ENCODE measurements around the gene CLOCK. TPM values are rescaled to one million over a fixed set of nuclear protein-coding genes. Genes with fewer than 3 reads are reported as not detected.

CLOCK gene
- total RNA-seq, 1 donor from 2014 or later, result 29.6 TPM

GRCh38 chr4:55386073-55386472, 160.6 kb downstream of the CLOCK start:
- no peak for DNase-seq (ENCODE audit: low spot score)
- no peak overlapping the region for H3K4me3 Mint-ChIP-seq (ENCODE audit: unreplicated experiment)
- peaks cover 6% of the 10 kb centered on the region for H3K27me3 Mint-ChIP-seq (ENCODE audit: unreplicated experiment)
- H3K4me1 Mint-ChIP-seq (ENCODE audit: unreplicated experiment), result peaks cover 39% of the 10 kb centered on the region
- H3K27ac Mint-ChIP-seq (ENCODE audit: unreplicated experiment), result peak overlapping the region; percentile 88
- TF ChIP-seq, protein P1, sequence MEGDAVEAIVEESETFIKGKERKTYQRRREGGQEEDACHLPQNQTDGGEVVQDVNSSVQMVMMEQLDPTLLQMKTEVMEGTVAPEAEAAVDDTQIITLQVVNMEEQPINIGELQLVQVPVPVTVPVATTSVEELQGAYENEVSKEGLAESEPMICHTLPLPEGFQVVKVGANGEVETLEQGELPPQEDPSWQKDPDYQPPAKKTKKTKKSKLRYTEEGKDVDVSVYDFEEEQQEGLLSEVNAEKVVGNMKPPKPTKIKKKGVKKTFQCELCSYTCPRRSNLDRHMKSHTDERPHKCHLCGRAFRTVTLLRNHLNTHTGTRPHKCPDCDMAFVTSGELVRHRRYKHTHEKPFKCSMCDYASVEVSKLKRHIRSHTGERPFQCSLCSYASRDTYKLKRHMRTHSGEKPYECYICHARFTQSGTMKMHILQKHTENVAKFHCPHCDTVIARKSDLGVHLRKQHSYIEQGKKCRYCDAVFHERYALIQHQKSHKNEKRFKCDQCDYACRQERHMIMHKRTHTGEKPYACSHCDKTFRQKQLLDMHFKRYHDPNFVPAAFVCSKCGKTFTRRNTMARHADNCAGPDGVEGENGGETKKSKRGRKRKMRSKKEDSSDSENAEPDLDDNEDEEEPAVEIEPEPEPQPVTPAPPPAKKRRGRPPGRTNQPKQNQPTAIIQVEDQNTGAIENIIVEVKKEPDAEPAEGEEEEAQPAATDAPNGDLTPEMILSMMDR (IDR thresholded peaks at IDR 0.05; ENCODE audit: unreplicated experiment), result no peak
- H3K36me3 Mint-ChIP-seq (ENCODE audit: low read depth, unreplicated experiment), result no peaks in the 10 kb centered on the region
- no peaks in the 10 kb centered on the region for H3K9me3 Mint-ChIP-seq (ENCODE audit: unreplicated experiment)

DNA sequence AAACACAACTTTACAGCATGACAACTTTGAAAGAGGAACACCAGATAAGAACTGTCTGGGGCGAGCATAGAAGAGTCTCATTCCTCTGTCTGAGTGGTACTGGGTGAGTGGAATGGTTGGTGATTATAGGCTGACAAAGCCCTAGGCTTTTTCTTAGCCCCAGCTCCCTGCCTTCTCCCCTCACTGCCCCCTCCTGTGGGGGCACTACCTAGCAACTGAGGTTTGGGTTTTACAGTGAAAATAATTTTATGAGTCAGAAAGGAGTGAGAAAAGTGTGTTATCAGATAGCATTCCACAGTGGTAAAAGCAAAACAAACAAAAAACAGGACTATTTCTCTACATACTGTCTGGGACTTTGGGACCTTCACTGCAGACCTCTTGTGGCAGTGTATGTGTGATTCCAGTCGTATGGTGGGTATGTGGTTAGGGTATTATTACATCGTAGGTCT, 161.5 kb downstream of the CLOCK start:
- no peaks in the 10 kb centered on the region for H3K9me3 Mint-ChIP-seq (ENCODE audit: unreplicated experiment)
- no peaks in the 10 kb centered on the region for H3K36me3 Mint-ChIP-seq (ENCODE audit: low read depth, unreplicated experiment)
- TF ChIP-seq, protein P1 (IDR thresholded peaks at IDR 0.05; ENCODE audit: unreplicated experiment), result no peak
- DNase-seq (ENCODE audit: low spot score), result no peak
- peak overlapping the region; percentile 76 for H3K27ac Mint-ChIP-seq (ENCODE audit: unreplicated experiment)
- peaks cover 1% of the 10 kb centered on the region for H3K27me3 Mint-ChIP-seq (ENCODE audit: unreplicated experiment)
- H3K4me1 Mint-ChIP-seq (ENCODE audit: unreplicated experiment), result peaks cover 37% of the 10 kb centered on the region
- H3K4me3 Mint-ChIP-seq (ENCODE audit: unreplicated experiment), result no peak overlapping the region

DNA sequence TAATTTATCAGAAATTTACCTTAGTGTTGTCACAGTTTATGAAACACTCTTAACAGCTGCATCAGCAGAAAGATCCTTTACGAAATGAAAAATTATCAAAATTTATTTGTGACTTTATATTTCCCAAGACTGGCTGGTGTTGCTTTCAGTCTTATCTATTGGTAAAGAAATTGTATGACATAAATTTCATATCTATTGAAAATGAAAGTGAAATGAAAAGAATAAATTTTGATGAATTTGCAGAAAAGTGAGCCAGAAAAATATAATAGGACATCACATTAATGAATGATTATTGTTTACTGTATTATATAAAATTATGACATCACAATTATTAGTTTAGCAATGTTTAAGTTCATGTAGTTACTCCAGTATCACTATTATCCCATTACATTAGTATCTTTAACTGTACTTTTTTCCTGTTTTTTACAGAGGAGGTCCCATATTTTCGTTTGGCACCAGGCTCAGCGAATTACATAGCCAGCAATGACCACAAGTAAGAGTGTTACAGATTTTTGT, 164.2 kb downstream of the CLOCK start:
- H3K9me3 Mint-ChIP-seq (ENCODE audit: unreplicated experiment), result no peaks in the 10 kb centered on the region
- H3K4me3 Mint-ChIP-seq (ENCODE audit: unreplicated experiment), result no peak overlapping the region

GRCh38 chr4:55381502-55381901, 165.2 kb downstream of the CLOCK start:
- no peak overlapping the region for H3K4me3 Mint-ChIP-seq (ENCODE audit: unreplicated experiment)
- no peak overlapping the region for H3K27ac Mint-ChIP-seq (ENCODE audit: unreplicated experiment)
- peaks cover 35% of the 10 kb centered on the region for H3K4me1 Mint-ChIP-seq (ENCODE audit: unreplicated experiment)
- peaks cover 1% of the 10 kb centered on the region for H3K27me3 Mint-ChIP-seq (ENCODE audit: unreplicated experiment)
- TF ChIP-seq, protein P1 (IDR thresholded peaks at IDR 0.05; ENCODE audit: unreplicated experiment), result no peak
- DNase-seq (ENCODE audit: low spot score), result no peak
- peaks cover 3% of the 10 kb centered on the region for H3K36me3 Mint-ChIP-seq (ENCODE audit: low read depth, unreplicated experiment)
- H3K9me3 Mint-ChIP-seq (ENCODE audit: unreplicated experiment), result no peaks in the 10 kb centered on the region

More for the DNA sequence above, 164.2 kb downstream of the CLOCK start:
- Mint-ChIP-seq H3K27ac (ENCODE audit: unreplicated experiment) (no peak overlapping the region), H3K36me3 (ENCODE audit: low read depth, unreplicated experiment) (no peaks in the 10 kb centered on the region), H3K4me1 (ENCODE audit: unreplicated experiment) (peaks cover 33% of the 10 kb centered on the region), H3K27me3 (ENCODE audit: unreplicated experiment) (peaks cover 1% of the 10 kb centered on the region)
- TF ChIP-seq, protein P1 (IDR thresholded peaks at IDR 0.05; ENCODE audit: unreplicated experiment), result no peak
- no peak for DNase-seq (ENCODE audit: low spot score)

DNA sequence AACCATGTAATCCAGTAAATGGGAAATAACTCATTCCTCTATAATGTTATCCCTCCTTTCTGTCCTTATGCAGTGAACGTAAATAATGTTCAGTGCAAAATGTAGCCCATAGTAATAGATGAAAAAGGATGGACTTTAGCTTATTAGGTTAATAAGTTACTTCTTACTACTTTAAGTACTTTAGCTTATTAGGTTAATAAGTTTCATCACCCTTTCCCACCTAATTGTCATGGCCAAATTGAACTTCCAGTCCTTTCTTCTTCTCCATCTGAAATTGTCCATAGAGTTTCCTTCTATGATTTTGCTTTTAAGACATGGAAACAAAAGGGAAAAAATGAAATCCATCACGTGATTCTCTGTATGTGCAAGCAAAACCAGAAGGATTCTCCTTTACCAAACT, 166.1 kb downstream of the CLOCK start:
- DNase-seq (ENCODE audit: low spot score), result no peak
- H3K36me3 Mint-ChIP-seq (ENCODE audit: low read depth, unreplicated experiment), result peaks cover 3% of the 10 kb centered on the region
- TF ChIP-seq, protein P1 (IDR thresholded peaks at IDR 0.05; ENCODE audit: unreplicated experiment), result no peak
- H3K4me3 Mint-ChIP-seq (ENCODE audit: unreplicated experiment), result no peak overlapping the region
- peaks cover 1% of the 10 kb centered on the region for H3K27me3 Mint-ChIP-seq (ENCODE audit: unreplicated experiment)
- H3K4me1 Mint-ChIP-seq (ENCODE audit: unreplicated experiment), result peaks cover 26% of the 10 kb centered on the region
- no peak overlapping the region for H3K27ac Mint-ChIP-seq (ENCODE audit: unreplicated experiment)
- H3K9me3 Mint-ChIP-seq (ENCODE audit: unreplicated experiment), result no peaks in the 10 kb centered on the region
